Activated CD8-positive, alpha-beta memory T cell treated with anti-CD3 and anti-CD28 coated beads for 24 hours (primary cell): Measurements from ENCODE around the gene SEMA4D.

Experiments
- DNase-seq: peaks from one replicate; pipeline ENCODE4 v3.0.0-alpha.2; 2020

SEMA4D gene

GRCh38 chr9:89479669-89480011, 18.3 kb downstream of the SEMA4D start:
- peak; percentile 85 for DNase-seq

GRCh38 chr9:89478821-89479668, 18.9 kb downstream of the SEMA4D start:
- peak; percentile 83 for DNase-seq

GRCh38 chr9:89477811-89478630, 19.9 kb downstream of the SEMA4D start:
- DNase-seq: peak; percentile 84

- peak; percentile 78 for DNase-seq
Measured at GRCh38 chr9:89477384-89477783, 20.5 kb downstream of the SEMA4D start.

DNA sequence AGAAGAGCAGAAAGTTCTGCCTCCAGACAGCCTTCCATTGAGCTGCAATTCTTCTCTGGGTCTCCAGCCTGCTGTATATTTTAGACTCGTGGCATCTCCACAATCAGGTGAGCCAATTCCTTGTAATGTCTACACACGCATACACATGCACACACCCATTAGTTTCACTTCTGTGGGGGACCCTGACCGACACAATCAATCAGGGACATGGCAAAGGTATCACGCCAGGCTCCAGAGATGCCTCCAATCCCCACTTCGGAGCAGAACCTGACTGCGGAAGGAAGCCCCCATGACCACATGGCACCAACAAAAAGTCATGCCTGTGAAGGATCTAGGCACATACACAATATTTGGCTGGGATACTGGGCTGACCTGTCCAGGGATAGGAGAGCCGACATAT, 21.4 kb downstream of the SEMA4D start:
- peak; percentile 72 for DNase-seq

DNA sequence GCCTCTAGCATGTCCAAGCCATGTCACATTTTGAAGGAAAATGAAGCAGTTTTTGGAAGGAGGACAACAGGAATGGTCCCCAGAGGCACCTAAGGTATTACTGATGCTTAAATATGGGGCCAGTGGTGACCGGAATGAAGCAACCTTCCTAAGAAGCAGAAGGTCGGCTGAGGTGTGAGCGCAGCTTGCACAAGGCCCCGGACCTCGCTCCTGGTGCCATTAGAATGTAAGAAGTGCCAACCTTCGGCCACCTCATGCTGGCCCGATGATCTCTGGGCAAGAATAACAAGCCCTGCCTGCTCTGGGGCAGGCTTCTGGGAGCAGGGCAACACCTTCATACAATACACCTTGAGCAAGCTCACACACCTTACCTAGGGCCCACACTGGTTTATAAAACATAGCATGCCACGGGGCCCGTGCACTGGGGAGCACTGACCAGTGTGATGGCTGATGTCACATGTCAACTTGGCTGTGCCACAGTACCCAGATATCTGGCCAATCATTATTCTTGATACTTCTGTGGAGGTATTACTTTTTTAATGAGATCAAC, 21.9 kb downstream of the SEMA4D start:
- peak; percentile 58 for DNase-seq

- peak; percentile 60 for DNase-seq
Measured at GRCh38 chr9:89474939-89475338, 23.0 kb downstream of the SEMA4D start.

GRCh38 chr9:89473762-89474469, 24.0 kb downstream of the SEMA4D start:
- DNase-seq: peak; percentile 56

DNA sequence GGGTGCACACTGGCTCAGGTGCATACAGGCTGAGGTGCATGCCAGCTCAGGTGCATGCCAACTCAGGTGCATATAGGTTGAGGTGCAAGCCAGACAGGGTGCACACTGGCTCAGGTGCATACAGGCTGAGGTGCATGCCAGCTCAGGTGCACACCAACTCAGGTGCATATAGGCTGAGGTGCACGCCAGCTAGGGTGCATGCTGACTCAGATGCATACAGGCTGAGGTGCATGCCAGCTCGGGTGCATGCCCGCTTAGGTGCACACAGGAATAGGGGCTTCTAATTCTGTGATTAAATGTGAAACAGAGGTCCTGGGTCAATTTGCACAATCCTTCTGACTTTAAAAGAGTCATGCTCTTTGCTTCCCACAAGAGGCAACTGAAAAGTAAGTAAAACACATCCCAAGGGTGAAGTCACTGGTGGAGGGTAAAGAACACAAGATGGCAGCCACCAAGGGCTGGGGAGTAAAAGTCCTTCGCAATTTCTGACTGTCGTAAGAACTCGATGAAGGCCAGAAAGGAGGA, 26.1 kb downstream of the SEMA4D start:
- peak; percentile 57 for DNase-seq

- DNase-seq: peak; percentile 55
Measured at GRCh38 chr9:89471390-89471789, 26.5 kb downstream of the SEMA4D start.

DNA sequence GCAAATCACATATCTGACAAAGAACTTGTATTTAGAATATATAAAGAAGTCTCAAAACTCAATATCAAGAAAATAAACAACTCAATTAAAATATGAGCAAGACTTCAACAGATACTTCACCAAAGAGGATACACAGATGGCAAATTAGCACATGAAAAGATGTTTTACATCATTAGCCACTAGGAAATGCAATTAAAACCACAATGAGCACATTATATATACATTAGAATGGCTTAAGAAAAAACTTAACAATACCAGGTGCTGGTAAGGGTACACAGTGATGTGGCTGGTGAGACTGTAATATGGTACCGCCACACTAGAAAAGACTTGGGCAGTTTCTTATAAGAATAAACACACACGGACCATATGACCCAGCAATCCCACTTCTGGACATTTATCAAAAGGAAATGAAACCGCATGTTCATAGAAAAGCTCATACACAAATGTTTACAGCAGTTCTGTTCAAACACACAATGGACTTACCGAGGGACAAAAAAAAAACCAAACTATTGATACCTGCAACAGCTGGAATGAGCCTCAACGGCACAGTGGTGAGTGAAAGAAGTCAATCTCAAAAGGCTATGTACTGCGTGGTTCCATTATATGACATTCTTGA, 27.6 kb downstream of the SEMA4D start:
- peak; percentile 37 for DNase-seq

DNA sequence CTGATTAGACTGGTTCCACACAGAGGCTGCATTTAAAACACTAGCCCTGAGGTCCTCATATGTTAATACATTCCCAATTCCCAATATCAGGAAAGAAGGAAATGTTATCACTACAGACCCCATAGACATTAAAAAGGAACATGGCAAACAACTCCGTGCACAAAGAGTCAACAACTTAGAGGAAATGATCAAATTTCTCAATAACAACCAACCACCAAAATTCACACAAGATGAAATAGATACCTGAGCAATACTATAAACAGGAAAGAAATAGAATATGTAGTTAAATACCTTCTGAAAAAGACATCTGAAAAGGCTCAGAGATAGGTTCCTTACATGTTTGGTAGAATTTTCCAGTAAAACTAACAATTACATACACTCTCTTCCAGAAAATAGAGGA, 28.9 kb downstream of the SEMA4D start:
- DNase-seq: no peak

DNA sequence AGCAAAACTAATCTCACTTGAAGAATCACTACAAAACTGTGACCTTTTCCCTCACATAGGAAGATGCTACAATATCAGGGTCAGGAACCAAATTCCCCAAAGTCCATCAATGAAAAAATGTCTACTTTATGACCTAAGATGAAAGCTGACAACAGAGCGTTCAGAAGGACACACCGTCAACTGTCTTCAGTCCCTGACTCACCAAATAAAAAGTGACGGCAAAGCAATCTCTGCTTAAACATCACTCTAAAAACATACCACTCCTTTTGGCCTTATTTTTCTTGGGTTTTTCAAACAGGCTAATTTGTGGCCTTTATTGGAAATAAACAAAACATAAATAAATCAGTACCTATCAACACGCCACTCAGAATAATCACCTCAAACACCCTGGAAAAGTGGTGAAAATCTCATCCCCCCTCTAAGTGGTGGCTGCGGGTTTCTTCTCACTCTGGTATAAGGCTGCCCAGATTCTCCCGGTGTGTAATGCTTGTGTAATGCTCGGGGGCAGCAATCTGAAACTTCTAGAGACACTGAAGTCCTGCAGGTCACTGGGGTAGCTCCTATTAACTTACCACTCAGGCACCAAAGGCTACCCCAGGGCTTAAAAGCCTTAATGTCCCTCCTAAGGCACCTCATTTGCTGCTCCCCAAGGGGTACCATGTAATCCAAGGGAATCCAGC, 29.5 kb downstream of the SEMA4D start:
- DNase-seq: peak; percentile 60

DNA sequence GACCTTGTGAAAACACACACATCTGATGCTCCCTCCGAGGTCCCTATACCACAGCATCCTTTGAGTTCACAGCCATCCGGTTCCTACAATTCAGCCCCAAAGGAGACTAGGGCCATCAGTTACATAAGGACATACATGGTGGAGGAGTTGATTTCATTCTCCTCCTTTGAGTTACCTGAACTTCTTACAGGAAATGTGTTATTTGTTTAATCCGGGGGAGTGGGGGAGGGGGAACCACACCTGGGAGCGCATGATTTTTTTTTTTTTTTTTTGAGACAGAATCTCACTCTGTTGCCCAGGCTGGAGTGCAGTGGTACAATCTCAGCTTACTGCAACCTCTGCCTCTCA, 30.7 kb downstream of the SEMA4D start:
- no peak for DNase-seq

GRCh38 chr9:89466451-89467277, 31.2 kb downstream of the SEMA4D start:
- peak; percentile 86 for DNase-seq

- DNase-seq: peak; percentile 60
Measured at GRCh38 chr9:89465726-89466308, 32.1 kb downstream of the SEMA4D start.

DNA sequence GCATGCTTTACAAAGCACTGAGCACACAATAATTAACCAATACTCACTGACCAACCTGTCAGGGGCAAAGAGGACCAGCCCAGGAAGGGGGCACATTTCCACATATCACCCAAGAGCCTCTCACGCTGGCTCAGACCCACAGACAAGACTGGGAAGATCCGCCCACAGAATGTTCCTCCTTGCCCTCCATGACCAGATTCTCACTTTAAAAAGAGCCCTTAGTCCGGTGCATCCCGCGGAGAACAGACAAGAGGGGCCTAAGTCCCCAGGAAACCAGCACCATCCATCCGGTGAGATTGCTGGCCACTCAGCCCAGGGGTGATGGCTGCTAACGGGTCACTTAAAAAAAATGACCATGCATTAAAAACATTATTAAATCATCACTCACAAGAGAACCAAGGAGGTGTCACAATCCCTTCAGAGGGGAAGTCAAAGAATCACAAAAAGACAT, 32.9 kb downstream of the SEMA4D start:
- DNase-seq: peak; percentile 59

- DNase-seq: peak; percentile 70
Measured at GRCh38 chr9:89464300-89464901, 33.5 kb downstream of the SEMA4D start.

DNA sequence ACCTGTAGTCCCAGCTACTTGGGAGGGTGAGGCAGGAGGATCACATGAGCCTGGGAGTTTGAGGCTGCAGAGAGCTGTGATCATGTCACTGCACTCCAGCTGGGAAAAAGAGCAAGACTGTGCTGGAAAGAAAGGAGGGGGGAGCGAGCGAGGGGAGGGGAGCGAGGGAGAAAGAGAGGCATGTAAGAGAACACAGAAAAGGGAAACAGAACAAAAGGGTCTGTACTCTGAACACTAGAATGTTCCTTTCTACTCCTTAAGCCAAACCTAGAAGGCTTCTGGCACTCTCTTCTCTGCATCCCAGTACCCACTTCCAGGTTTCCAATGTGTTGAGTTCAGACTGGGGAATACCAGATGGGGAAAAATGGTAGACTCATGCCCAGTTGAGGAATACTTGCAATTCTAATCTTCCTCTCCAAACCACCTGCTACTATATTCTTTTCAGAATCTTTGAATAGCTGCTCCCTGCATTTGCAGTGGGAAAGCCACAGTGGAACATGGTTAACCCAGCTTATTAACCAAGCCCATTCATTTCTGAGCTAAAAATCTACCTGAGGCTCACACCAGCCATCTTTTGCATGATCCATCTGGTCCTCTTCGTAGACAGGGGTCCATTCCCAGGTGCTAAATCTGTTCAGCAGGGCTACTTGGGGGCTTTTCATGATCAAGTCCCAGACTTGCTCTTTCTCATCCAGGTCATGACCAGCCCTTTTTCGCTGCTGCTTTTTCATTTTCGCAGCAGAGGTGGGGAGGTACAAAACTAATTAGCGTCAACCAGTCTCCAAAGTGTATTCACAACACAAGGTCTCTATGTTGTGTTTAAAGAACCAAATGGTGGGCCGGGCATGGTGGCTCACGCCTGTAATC, 34.9 kb downstream of the SEMA4D start:
- DNase-seq: no peak
